HL-60 (cell line): ENCODE measurements around the gene SBK3.

Experiments used
- POLR2AphosphoS5 ChIP-seq: IDR thresholded peaks from 2 replicates; pipeline ENCODE4 v1.6.1; 2012; ENCODE audit warnings: low read depth
- SPI1 ChIP-seq: IDR thresholded peaks from 2 replicates; pipeline ENCODE4 v1.6.1; 2012; ENCODE audit warnings: low read depth, mild to moderate bottlenecking, borderline replicate concordance

- TF ChIP-seq POLR2AphosphoS5 (no peak), SPI1 (no peak)
Observed at GRCh38 chr19:55495646-55496349, 49.5 kb downstream of the SBK3 start.
